RWPE2 (cell line): ENCODE data around the gene PTPRD.

ENCODE experiments used
- ATAC-seq: fragments of 200-7000 bp; cut with Tn5 transposase; 3 replicates; pipeline ENCODE4 v1.9.1; 2021; ENCODE audit warnings: low read depth
- DNase-seq: peaks from one replicate; pipeline ENCODE4 v3.0.0-alpha.2; 2020; ENCODE audit warnings: low spot score
- H3K27ac ChIP-seq: fragments of 450-650 bp; 2 replicates; pipeline ENCODE4 v1.5.1; 2017; ENCODE audit warnings: mild to moderate bottlenecking; ENCODE audit not compliant: poor library complexity, severe bottlenecking
- H3K27me3 ChIP-seq: fragments of 250-450 bp; sonication (Bioruptor Pico); 2 replicates; pipeline ENCODE4 v1.5.1; 2021; ENCODE audit warnings: mild to moderate bottlenecking, moderate library complexity; ENCODE audit not compliant: insufficient read depth, poor library complexity, severe bottlenecking
- H3K36me3 ChIP-seq: fragments of 250-450 bp; sonication (Bioruptor Pico); 2 replicates; pipeline ENCODE4 v1.5.1; 2020; ENCODE audit warnings: low read depth, mild to moderate bottlenecking, moderate library complexity
- H3K4me1 ChIP-seq: fragments of 250-450 bp; sonication (Bioruptor Pico); 2 replicates; pipeline ENCODE4 v1.5.1; 2021; ENCODE audit warnings: mild to moderate bottlenecking, moderate library complexity; ENCODE audit not compliant: insufficient read depth, poor library complexity, severe bottlenecking
- H3K4me3 ChIP-seq: fragments of 250-450 bp; sonication (Bioruptor Pico); 2 replicates; pipeline ENCODE4 v1.5.1; 2021; ENCODE audit warnings: mild to moderate bottlenecking, moderate library complexity; ENCODE audit not compliant: severe bottlenecking
- H3K9me3 ChIP-seq: fragments of 250-450 bp; sonication (Bioruptor Pico); 2 replicates; pipeline ENCODE4 v1.5.1; 2021; ENCODE audit warnings: mild to moderate bottlenecking, moderate library complexity; ENCODE audit not compliant: severe bottlenecking
- TF ChIP-seq, protein P1 (sequence below): fragments of 450-650 bp; IDR thresholded peaks from one replicate; pipeline ENCODE4 v1.5.1; 2017; ENCODE audit warnings: mild to moderate bottlenecking, moderate library complexity; ENCODE audit not compliant: poor library complexity, severe bottlenecking

The PTPRD gene

DNA sequence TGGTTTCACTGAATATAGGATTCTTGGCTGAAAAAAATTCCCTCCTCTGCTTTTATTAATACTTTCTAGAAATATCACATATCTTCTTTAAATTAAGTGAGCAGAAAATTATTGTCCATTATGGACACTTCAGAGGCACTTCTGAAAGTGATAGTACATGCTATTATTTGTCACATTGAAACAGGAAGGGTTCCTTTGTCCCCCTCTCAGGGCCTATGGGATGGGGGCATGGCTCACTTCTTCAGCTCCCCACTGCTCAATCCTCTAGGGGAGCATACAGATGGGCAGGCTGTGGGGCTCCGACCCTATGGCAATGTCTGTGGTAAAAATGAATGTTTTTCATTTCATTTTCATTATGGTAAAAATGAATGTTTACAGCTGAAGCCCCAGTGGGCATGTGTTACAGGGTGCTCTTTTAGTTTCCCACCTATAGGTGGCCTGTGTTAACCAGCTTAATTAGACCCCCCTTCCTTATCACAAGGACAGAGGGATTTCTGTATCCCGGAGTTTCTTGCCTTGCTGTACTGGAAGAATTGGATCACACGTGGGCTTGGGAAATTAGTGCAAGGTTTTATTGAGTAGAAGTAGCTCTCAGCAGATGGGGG, 1225.2 kb downstream of the PTPRD start:
- Histone ChIP-seq H3K27ac (no peak overlapping the region), H3K27me3 (no peaks in the 10 kb centered on the region), H3K9me3 (no peaks in the 10 kb centered on the region), H3K36me3 (no peaks in the 10 kb centered on the region), H3K4me3 (no peak overlapping the region), H3K4me1 (no peaks in the 10 kb centered on the region)
- no peak for DNase-seq
- TF ChIP-seq, protein P1, sequence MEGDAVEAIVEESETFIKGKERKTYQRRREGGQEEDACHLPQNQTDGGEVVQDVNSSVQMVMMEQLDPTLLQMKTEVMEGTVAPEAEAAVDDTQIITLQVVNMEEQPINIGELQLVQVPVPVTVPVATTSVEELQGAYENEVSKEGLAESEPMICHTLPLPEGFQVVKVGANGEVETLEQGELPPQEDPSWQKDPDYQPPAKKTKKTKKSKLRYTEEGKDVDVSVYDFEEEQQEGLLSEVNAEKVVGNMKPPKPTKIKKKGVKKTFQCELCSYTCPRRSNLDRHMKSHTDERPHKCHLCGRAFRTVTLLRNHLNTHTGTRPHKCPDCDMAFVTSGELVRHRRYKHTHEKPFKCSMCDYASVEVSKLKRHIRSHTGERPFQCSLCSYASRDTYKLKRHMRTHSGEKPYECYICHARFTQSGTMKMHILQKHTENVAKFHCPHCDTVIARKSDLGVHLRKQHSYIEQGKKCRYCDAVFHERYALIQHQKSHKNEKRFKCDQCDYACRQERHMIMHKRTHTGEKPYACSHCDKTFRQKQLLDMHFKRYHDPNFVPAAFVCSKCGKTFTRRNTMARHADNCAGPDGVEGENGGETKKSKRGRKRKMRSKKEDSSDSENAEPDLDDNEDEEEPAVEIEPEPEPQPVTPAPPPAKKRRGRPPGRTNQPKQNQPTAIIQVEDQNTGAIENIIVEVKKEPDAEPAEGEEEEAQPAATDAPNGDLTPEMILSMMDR, result no peak
- ATAC-seq, result no peak

GRCh38 chr9:9362332-9362731, 1250.5 kb downstream of the PTPRD start:
- Histone ChIP-seq H3K9me3 (no peaks in the 10 kb centered on the region), H3K36me3 (no peaks in the 10 kb centered on the region), H3K27ac (no peak overlapping the region), H3K4me3 (no peak overlapping the region), H3K4me1 (no peaks in the 10 kb centered on the region), H3K27me3 (no peaks in the 10 kb centered on the region)
- no peak for ATAC-seq
- TF ChIP-seq, protein P1, result no peak
- DNase-seq, result no peak

GRCh38 chr9:9352877-9353481, 1259.8 kb downstream of the PTPRD start:
- no peak overlapping the region for H3K27ac ChIP-seq
- H3K27me3 ChIP-seq, result no peaks in the 10 kb centered on the region
- no peaks in the 10 kb centered on the region for H3K36me3 ChIP-seq
- no peak overlapping the region for H3K4me3 ChIP-seq
- H3K4me1 ChIP-seq, result no peaks in the 10 kb centered on the region
- TF ChIP-seq, protein P1, result peak; percentile 78
- DNase-seq (no peak), ATAC-seq (no peak)
- H3K9me3 ChIP-seq, result no peaks in the 10 kb centered on the region

GRCh38 chr9:9341203-9341602, 1271.6 kb downstream of the PTPRD start:
- ATAC-seq (no peak), DNase-seq (no peak)
- TF ChIP-seq, protein P1, result no peak
- Histone ChIP-seq H3K27ac (no peak overlapping the region), H3K27me3 (no peaks in the 10 kb centered on the region), H3K4me3 (no peak overlapping the region), H3K36me3 (no peaks in the 10 kb centered on the region), H3K9me3 (no peaks in the 10 kb centered on the region), H3K4me1 (no peaks in the 10 kb centered on the region)

GRCh38 chr9:9337129-9337528, 1275.7 kb downstream of the PTPRD start:
- no peaks in the 10 kb centered on the region for H3K9me3 ChIP-seq
- H3K27ac ChIP-seq, result no peak overlapping the region
- H3K27me3 ChIP-seq, result no peaks in the 10 kb centered on the region
- ATAC-seq, result no peak
- DNase-seq, result no peak
- H3K36me3 ChIP-seq, result no peaks in the 10 kb centered on the region
- H3K4me1 ChIP-seq, result no peaks in the 10 kb centered on the region
- H3K4me3 ChIP-seq, result no peak overlapping the region
- TF ChIP-seq, protein P1, result no peak
